ENCODE results near the gene PIF1.

DNA sequence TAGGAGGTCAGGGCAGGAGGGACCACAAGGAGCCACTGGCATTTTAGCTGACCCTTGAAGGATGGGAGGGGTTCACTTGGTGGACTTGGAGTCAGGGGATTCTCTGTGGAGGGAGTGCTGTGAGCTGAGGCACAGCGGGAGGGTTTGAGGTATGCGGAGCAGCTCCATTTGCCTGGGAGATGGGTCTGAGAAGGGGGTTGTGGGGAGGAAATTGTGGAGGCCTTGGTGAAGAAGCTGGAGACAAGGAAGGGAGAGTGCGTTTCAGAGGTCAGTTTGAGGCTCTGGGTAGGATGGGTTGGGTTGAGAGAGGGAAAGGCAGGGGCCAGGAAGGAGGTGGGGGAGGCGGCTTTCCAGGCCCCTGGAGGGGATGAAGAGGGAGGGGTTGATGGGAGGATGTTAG, 36.5 kb upstream of the PIF1 start:
- TF ChIP-seq, protein P1, sequence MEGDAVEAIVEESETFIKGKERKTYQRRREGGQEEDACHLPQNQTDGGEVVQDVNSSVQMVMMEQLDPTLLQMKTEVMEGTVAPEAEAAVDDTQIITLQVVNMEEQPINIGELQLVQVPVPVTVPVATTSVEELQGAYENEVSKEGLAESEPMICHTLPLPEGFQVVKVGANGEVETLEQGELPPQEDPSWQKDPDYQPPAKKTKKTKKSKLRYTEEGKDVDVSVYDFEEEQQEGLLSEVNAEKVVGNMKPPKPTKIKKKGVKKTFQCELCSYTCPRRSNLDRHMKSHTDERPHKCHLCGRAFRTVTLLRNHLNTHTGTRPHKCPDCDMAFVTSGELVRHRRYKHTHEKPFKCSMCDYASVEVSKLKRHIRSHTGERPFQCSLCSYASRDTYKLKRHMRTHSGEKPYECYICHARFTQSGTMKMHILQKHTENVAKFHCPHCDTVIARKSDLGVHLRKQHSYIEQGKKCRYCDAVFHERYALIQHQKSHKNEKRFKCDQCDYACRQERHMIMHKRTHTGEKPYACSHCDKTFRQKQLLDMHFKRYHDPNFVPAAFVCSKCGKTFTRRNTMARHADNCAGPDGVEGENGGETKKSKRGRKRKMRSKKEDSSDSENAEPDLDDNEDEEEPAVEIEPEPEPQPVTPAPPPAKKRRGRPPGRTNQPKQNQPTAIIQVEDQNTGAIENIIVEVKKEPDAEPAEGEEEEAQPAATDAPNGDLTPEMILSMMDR (IDR thresholded peaks at IDR 0.05), result no peak
- TF ChIP-seq ZFX (IDR thresholded peaks at IDR 0.05; ENCODE audit: borderline replicate concordance), result no peak

All from 22Rv1 (cell line).